WI38 (cell line): ENCODE results near the gene ZNF423.

ENCODE experiments used
- H3K4me3 ChIP-seq: 2 replicates; pipeline ENCODE4 v1.5.1; 2011; ENCODE audit warnings: low read depth, mild to moderate bottlenecking, control low read depth, low read length
- CTCF ChIP-seq: IDR thresholded peaks from 2 replicates; pipeline ENCODE4 v1.5.1; 2012; ENCODE audit warnings: low read depth, mild to moderate bottlenecking, control low read depth, low read length

Gene ZNF423

GRCh38 chr16:49696414-49697101 is 159.4 kb downstream of the ZNF423 start:
- TF ChIP-seq CTCF = no peak
- H3K4me3 ChIP-seq = no peak overlapping the region

DNA sequence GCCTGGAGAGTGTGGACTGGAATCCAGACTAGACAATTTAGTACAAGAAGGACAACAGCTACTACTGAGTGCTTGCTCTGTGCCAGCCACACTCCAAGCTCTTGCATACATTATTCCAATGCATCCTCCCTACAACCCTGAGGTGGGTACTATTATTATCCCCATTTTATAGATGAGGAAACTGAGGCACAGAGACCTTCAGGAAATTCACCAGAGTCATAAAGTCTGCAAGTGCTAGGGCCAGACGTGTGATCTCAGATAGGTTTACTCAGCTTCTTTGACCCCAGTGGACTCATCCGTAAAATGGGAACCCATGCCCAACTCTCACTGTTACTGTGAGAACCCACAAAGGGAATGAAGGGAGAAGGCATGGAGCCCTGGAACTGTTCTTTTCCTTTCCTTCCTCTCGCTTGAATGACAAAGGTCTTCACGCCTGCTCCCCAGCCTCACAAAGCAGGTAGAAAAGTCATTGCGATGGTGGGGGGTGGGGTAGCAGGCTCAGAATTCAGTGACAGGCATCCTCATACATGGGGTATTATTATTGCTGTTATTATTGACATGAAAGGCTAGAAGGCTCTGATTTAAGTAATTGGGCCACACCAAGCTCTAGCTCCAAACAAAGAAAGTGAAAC is 160.0 kb downstream of the ZNF423 start:
- H3K4me3 ChIP-seq = no peak overlapping the region
- no peak for TF ChIP-seq CTCF

- H3K4me3 ChIP-seq = no peak overlapping the region
- TF ChIP-seq CTCF = no peak
Observed at GRCh38 chr16:49693445-49693844, 162.5 kb downstream of the ZNF423 start.

DNA sequence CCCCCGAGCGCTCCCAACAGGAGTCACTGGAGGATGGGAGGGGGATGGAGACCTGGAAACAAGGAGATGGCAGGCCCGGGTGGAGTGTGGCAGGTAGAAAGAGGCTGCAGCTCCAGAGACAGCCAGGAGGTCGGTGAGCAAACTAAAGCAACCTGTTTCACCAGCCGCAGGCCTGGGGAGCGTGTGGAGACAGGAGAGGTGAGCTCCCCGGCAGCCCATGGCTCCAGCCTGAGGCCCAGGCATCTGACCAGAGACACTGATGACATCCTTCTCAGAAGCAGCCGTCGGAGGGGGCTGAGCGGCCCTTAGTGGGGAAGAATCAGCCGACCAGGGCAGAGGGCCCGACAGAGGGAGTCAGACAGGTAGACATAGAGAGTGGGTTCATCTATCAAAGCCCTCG is 165.1 kb downstream of the ZNF423 start:
- no peak for TF ChIP-seq CTCF
- no peak overlapping the region for H3K4me3 ChIP-seq

GRCh38 chr16:49688036-49688697 is 167.7 kb downstream of the ZNF423 start:
- no peak for TF ChIP-seq CTCF
- no peak overlapping the region for H3K4me3 ChIP-seq

- no peak overlapping the region for H3K4me3 ChIP-seq
- no peak for TF ChIP-seq CTCF
Observed at GRCh38 chr16:49687476-49688002, 168.4 kb downstream of the ZNF423 start.

- no peak for TF ChIP-seq CTCF
- no peak overlapping the region for H3K4me3 ChIP-seq
Observed at GRCh38 chr16:49684696-49685095, 171.2 kb downstream of the ZNF423 start.
